IMR-90 (cell line): Measurements from ENCODE around the gene ADAMTSL2. TPM values are rescaled to one million over a fixed set of nuclear protein-coding genes. Genes with fewer than 3 reads are reported as not detected.

Experiments
- ATAC-seq: fragments of 200-7000 bp; cut with Tn5 transposase; 2 replicates; pipeline ENCODE4 v1.9.1; 2020; ENCODE audit warnings: low read depth, mild to moderate bottlenecking, moderate library complexity
- BruUV-seq: library from RNA; stranded (reverse); fragments of 400-500 nt; replicated peaks from 2 replicates; lab custom pipeline; 2021; lab: Mats Ljungman, UMichigan
- CTCF ChIA-PET: fragments of 300-600 bp; formaldehyde crosslinking; extraction: SDS; loops from one replicate; lab custom pipeline; 2021; ENCODE audit warnings: antibody characterized with exemption; lab: Yijun Ruan, JAX
- POLR2A ChIA-PET: fragments of 300-600 bp; sonication (Branson Sonifier 250); formaldehyde crosslinking; loops from one replicate; lab custom pipeline; 2022; ENCODE audit warnings: antibody characterized with exemption; ENCODE audit not compliant: unreplicated experiment; lab: Charles Lee
- DNase-seq: peaks from one replicate; pipeline ENCODE4 v3.0.0; 2013
- H2AFZ ChIP-seq: replicated peaks from 2 replicates; pipeline ENCODE3; 2013; ENCODE audit warnings: low read length, mild to moderate bottlenecking; ENCODE audit not compliant: poor library complexity
- H2AK5ac ChIP-seq: 2 replicates; pipeline ENCODE4 v1.6.1; 2013; ENCODE audit warnings: low read depth, low read length, inconsistent platforms
- H2AK9ac ChIP-seq: replicated peaks from 2 replicates; pipeline ENCODE3; 2013; ENCODE audit warnings: mild to moderate bottlenecking, low read depth, low read length, moderate library complexity; ENCODE audit not compliant: poor library complexity
- H2BK120ac ChIP-seq: 2 replicates; pipeline ENCODE4 v1.6.1; 2013; ENCODE audit warnings: low read depth, low read length, inconsistent platforms
- H2BK15ac ChIP-seq: 3 replicates; pipeline ENCODE4 v1.6.1; 2013; ENCODE audit warnings: low read depth, low read length, inconsistent platforms
- H2BK20ac ChIP-seq: 2 replicates; pipeline ENCODE4 v1.6.1; 2013; ENCODE audit warnings: low read depth, mild to moderate bottlenecking, inconsistent platforms, low read length, moderate library complexity
- H2BK5ac ChIP-seq: 2 replicates; pipeline ENCODE4 v1.6.1; 2013; ENCODE audit warnings: mild to moderate bottlenecking, low read depth, low read length, inconsistent platforms; ENCODE audit not compliant: poor library complexity, severe bottlenecking
- H3K14ac ChIP-seq: replicated peaks from 2 replicates; pipeline ENCODE4 v1.6.1; 2013; ENCODE audit warnings: low read depth, low read length, inconsistent platforms
- H3K18ac ChIP-seq: 2 replicates; pipeline ENCODE4 v1.6.1; 2013; ENCODE audit warnings: low read depth, low read length, control low read depth
- H3K23ac ChIP-seq: 2 replicates; pipeline ENCODE4 v1.6.1; 2013; ENCODE audit warnings: low read depth, low read length, inconsistent platforms
- H3K27ac ChIP-seq: 2 replicates; pipeline ENCODE4 v1.5.1; 2013; ENCODE audit warnings: mild to moderate bottlenecking, control low read depth, low read length; ENCODE audit not compliant: insufficient read depth
- H3K27me3 ChIP-seq: 2 replicates; pipeline ENCODE4 v1.6.1; 2013; ENCODE audit warnings: low read length; ENCODE audit not compliant: control insufficient read depth, insufficient read depth
- H3K36me3 ChIP-seq: 2 replicates; pipeline ENCODE4 v1.6.1; 2013; ENCODE audit warnings: low read length, mixed read lengths; ENCODE audit not compliant: control insufficient read depth, insufficient read depth
- H3K4ac ChIP-seq: 2 replicates; pipeline ENCODE4 v1.6.1; 2013; ENCODE audit warnings: low read depth, low read length, inconsistent platforms
- H3K4me1 ChIP-seq: 2 replicates; pipeline ENCODE4 v1.6.1; 2013; ENCODE audit warnings: low read length, mixed read lengths; ENCODE audit not compliant: control insufficient read depth, insufficient read depth
- H3K4me2 ChIP-seq: 2 replicates; pipeline ENCODE4 v1.6.1; 2013; ENCODE audit warnings: low read depth, mild to moderate bottlenecking, control low read depth, low read length, moderate library complexity
- H3K4me3 ChIP-seq: 2 replicates; pipeline ENCODE4 v1.5.1; 2013; ENCODE audit warnings: low read depth, mild to moderate bottlenecking, control low read depth, low read length, moderate library complexity; ENCODE audit not compliant: insufficient read depth
- H3K56ac ChIP-seq: 2 replicates; pipeline ENCODE4 v1.6.1; 2013; ENCODE audit warnings: low read length, inconsistent platforms; ENCODE audit not compliant: insufficient read depth; ENCODE audit errors: extremely low read depth
- H3K79me1 ChIP-seq, 2 experiments: 2 replicates each; pipeline ENCODE4 v1.6.1; 2013; ENCODE audit warnings: low read length in 2 of 2, inconsistent platforms in 1 of 2, low read depth in 1 of 2
- H3K9ac ChIP-seq: 2 replicates; pipeline ENCODE4 v1.6.1; 2013; ENCODE audit warnings: low read depth, low read length, control low read depth
- H3K9me1 ChIP-seq: 2 replicates; pipeline ENCODE4 v1.6.1; 2013; ENCODE audit warnings: low read length, inconsistent platforms; ENCODE audit not compliant: insufficient read depth
- H3K9me3 ChIP-seq: 2 replicates; pipeline ENCODE4 v1.6.1; 2013; ENCODE audit warnings: low read length; ENCODE audit not compliant: control insufficient read depth, insufficient read depth
- H4K20me1 ChIP-seq: 2 replicates; pipeline ENCODE4 v1.6.1; 2013; ENCODE audit warnings: low read length, inconsistent platforms; ENCODE audit not compliant: insufficient read depth
- H4K5ac ChIP-seq: 2 replicates; pipeline ENCODE4 v1.6.1; 2013; ENCODE audit warnings: mild to moderate bottlenecking, low read depth, low read length, control low read depth
- H4K8ac ChIP-seq, 2 experiments: 2 replicates each; pipeline ENCODE4 v1.6.1; 2013; ENCODE audit warnings: low read depth in 2 of 2, low read length in 2 of 2, control low read depth in 1 of 2, inconsistent platforms in 1 of 2
- H4K91ac ChIP-seq: 2 replicates; pipeline ENCODE4 v1.6.1; 2013; ENCODE audit warnings: low read depth, low read length, inconsistent platforms; ENCODE audit not compliant: insufficient read depth
- MAZ ChIP-seq: IDR thresholded peaks from 2 replicates; pipeline ENCODE4 v1.6.1; 2012; ENCODE audit warnings: low read depth, mild to moderate bottlenecking, low read length, improper control_type of control experiment, moderate library complexity, borderline replicate concordance
- RCOR1 ChIP-seq: IDR thresholded peaks from 2 replicates; pipeline ENCODE4 v1.6.1; 2012; ENCODE audit warnings: mild to moderate bottlenecking, low read length, improper control_type of control experiment; ENCODE audit not compliant: insufficient replicate concordance
- WGBS, 2 experiments: methylation state at CpG; one replicate each; pipeline versions ENCODE4 v1.1.5 to v1.1.7; 2013; ENCODE audit warnings: missing lambda C conversion rate in 2 of 2; ENCODE audit not compliant: insufficient read length in 1 of 2; ENCODE audit errors: extremely low coverage in 2 of 2; 5-methylcytosine and 5-hydroxymethylcytosine counted together
- dilution Hi-C: fragments of 300-500 bp; cut with HindIII; formaldehyde crosslinking; loops from one replicate; pipeline ENCODE4 v1.14.3; 2018; ENCODE audit warnings: low sequenced_read_pairs; ENCODE audit not compliant: unreplicated experiment
- in situ Hi-C: fragments of 300-500 bp; cut with MboI; formaldehyde crosslinking; loops from 3 replicates; pipeline ENCODE4 v1.14.3; 2019; ENCODE audit warnings: low sequenced_read_pairs, inconsistent platforms, mixed read lengths
- intact Hi-C: fragments of 100-400 bp; cut with micrococcal nuclease; formaldehyde crosslinking; loops from 2 replicates; pipeline ENCODE4 v1.10.0; 2022
- polyA plus RNA-seq, 3 experiments: library from polyadenylated mRNA; depleted of rRNA; stranded (reverse); fragments of >200 nt; gene quantifications; 2 replicates each; pipeline ENCODE4 v1.2.3, GENCODE V29; 2012; ENCODE audit warnings: low replicate concordance in 1 of 3
- total RNA-seq: library from RNA; depleted of rRNA; stranded (reverse); fragments of >200 nt; gene quantifications from 2 replicates; pipeline ENCODE4 v1.2.3, GENCODE V29; 2012
- TF ChIP-seq, protein P1 (sequence below): conservative IDR thresholded peaks from 2 replicates; pipeline ENCODE4 v1.5.1; 2012; ENCODE audit warnings: mild to moderate bottlenecking, low read depth, low read length, improper control_type of control experiment
- TF ChIP-seq, protein P2 (sequence below): fragments of 150-350 bp; IDR thresholded peaks from 2 replicates; pipeline ENCODE4 v1.6.1; 2017; ENCODE audit warnings: mild to moderate bottlenecking, antibody characterized with exemption, low read length, low read depth

ADAMTSL2 gene
- total and polyA plus RNA-seq, 2 of the 4 experiments (the other 2 are of a cell fraction): not detected

DNA sequence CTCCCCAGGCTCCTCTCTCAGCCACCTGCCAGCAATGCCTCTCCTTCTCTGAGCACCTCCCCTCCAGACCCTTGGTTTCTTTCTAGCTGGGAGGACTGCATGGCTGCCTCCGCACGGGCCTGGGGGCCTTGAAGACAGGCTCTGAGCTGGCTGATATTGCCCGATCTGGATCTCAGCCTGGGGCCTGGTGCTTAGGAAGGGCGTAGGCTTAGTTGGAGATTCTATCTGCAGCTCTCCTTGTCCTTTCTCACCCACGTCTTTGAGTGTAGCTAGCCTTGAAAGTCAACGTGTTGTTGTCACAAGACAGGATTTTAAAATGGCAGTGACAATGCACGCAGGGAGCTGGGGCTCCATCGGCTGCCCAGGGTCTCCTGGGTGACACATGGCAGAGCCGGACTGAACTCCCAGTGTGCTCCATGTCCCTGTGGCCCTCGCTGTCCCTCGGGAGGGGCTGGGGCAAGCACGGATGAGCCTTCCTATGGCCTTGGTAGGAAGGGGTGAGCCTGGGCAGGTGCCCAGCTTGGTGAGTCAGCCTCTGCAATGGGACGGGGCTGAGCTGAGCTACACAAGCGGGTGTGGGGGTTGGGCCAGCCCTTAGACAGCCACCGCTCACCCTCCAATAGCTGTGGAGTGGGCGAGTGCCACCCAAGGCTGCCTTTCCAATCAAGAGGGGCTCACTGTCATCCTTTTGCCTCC is 9.4 kb downstream of the ADAMTSL2 start:
- intact Hi-C loops (no loop called here), in situ Hi-C loops (no loop called here), dilution Hi-C loops (no loop called here)
- H3K9me3 ChIP-seq: no peaks in the 10 kb centered on the region
- DNase-seq: no peak
- no peak overlapping the region for H3K56ac ChIP-seq
- H2BK5ac ChIP-seq: no peak overlapping the region
- H3K4me1 ChIP-seq: no peaks in the 10 kb centered on the region
- H4K91ac ChIP-seq: no peak overlapping the region
- H3K23ac ChIP-seq: no peak overlapping the region
- H2AFZ ChIP-seq: no peak overlapping the region
- 80% methylated on average over 2 of the region's 16 CpGs; no CpG with 5 or more reads in 1 of the 2 experiments for WGBS, 2 experiments
- H3K27me3 ChIP-seq: peaks cover 52% of the 10 kb centered on the region
- no TSS peak for BruUV-seq
- no peak for ATAC-seq
- TF ChIP-seq, protein P1, sequence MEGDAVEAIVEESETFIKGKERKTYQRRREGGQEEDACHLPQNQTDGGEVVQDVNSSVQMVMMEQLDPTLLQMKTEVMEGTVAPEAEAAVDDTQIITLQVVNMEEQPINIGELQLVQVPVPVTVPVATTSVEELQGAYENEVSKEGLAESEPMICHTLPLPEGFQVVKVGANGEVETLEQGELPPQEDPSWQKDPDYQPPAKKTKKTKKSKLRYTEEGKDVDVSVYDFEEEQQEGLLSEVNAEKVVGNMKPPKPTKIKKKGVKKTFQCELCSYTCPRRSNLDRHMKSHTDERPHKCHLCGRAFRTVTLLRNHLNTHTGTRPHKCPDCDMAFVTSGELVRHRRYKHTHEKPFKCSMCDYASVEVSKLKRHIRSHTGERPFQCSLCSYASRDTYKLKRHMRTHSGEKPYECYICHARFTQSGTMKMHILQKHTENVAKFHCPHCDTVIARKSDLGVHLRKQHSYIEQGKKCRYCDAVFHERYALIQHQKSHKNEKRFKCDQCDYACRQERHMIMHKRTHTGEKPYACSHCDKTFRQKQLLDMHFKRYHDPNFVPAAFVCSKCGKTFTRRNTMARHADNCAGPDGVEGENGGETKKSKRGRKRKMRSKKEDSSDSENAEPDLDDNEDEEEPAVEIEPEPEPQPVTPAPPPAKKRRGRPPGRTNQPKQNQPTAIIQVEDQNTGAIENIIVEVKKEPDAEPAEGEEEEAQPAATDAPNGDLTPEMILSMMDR: no peak
- TF ChIP-seq RCOR1: no peak
- TF ChIP-seq, protein P2, sequence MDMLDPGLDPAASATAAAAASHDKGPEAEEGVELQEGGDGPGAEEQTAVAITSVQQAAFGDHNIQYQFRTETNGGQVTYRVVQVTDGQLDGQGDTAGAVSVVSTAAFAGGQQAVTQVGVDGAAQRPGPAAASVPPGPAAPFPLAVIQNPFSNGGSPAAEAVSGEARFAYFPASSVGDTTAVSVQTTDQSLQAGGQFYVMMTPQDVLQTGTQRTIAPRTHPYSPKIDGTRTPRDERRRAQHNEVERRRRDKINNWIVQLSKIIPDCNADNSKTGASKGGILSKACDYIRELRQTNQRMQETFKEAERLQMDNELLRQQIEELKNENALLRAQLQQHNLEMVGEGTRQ: no peak
- no peak for TF ChIP-seq MAZ
- H3K18ac ChIP-seq: no peak overlapping the region
- H3K14ac ChIP-seq: no peak overlapping the region
- H3K9ac ChIP-seq: no peak overlapping the region
- no peaks in the 10 kb centered on the region for H3K36me3 ChIP-seq
- H2AK9ac ChIP-seq: no peak overlapping the region
- H3K4me2 ChIP-seq: no peak overlapping the region
- H3K79me1 ChIP-seq: no peaks in the 10 kb centered on the region
- no peaks in the 10 kb centered on the region for H3K9me1 ChIP-seq
- ChIA-PET CTCF (no interaction called here), POLR2A (no interaction called here)
- no peaks in the 10 kb centered on the region for H4K20me1 ChIP-seq
- H4K8ac ChIP-seq: no peak overlapping the region
- no peak overlapping the region for H3K4ac ChIP-seq
- H4K5ac ChIP-seq: no peak overlapping the region
- no peak overlapping the region for H3K27ac ChIP-seq
- H2BK20ac ChIP-seq: no peak overlapping the region
- no peak overlapping the region for H2AK5ac ChIP-seq
- no peak overlapping the region for H2BK120ac ChIP-seq
- H3K4me3 ChIP-seq: no peak overlapping the region
- H2BK15ac ChIP-seq: no peak overlapping the region
